Activated T-cell treated with anti-CD3 and anti-CD28 coated beads, Interleukin-2, amount 50 U/mL, for 72 hours (primary cell): ENCODE results near the gene CALR. TPM values are rescaled to one million over a fixed set of nuclear protein-coding genes. Genes with fewer than 3 reads are reported as not detected.
"Not testable (repeated sequence)": the region's sequence is repeated elsewhere in the genome, so short reads cannot be mapped to it uniquely, and the experiment has no call there.

Experiments
- ATAC-seq, 2 donors: fragments of 150-1000 bp; cut with Tn5 transposase; replicated peaks in 1 of 2; 2 replicates each; pipeline ENCODE4 v1.10.0; 2021; ENCODE audit warnings: moderate library complexity in 2 of 2, mild to moderate bottlenecking in 1 of 2
- DNase-seq, 2 donors: peaks; one replicate each; pipeline ENCODE4 v3.0.0; 2021 to 2022; ENCODE audit warnings: mixed read lengths in 1 of 2
- H3K27ac Mint-ChIP-seq: one replicate; pipeline ENCODE4 v1.8.0; 2022; ENCODE audit warnings: mild to moderate bottlenecking, moderate library complexity, mixed read lengths
- H3K27me3 Mint-ChIP-seq: one replicate; pipeline ENCODE4 v1.8.0; 2022; ENCODE audit warnings: low read depth, mixed read lengths
- H3K36me3 Mint-ChIP-seq, 2 donors: one replicate each; pipeline ENCODE4 v1.8.0; 2022; ENCODE audit warnings: mixed read lengths in 2 of 2, mild to moderate bottlenecking in 1 of 2; ENCODE audit not compliant: insufficient read depth in 2 of 2
- H3K4me1 Mint-ChIP-seq: one replicate; pipeline ENCODE4 v1.8.0; 2022; ENCODE audit warnings: low read depth, mixed read lengths
- H3K4me3 Mint-ChIP-seq, 2 donors: one replicate each; pipeline ENCODE4 v1.8.0; 2022; ENCODE audit warnings: mild to moderate bottlenecking in 2 of 2, mixed read lengths in 2 of 2, moderate library complexity in 2 of 2
- H3K9me3 Mint-ChIP-seq, 2 donors: one replicate each; pipeline ENCODE4 v1.8.0; 2022; ENCODE audit warnings: mixed read lengths in 2 of 2
- total RNA-seq, 2 donors: library from RNA; stranded (reverse); gene quantifications; one replicate each; pipeline ENCODE4 v1.2.3, GENCODE V29; 2022

Gene CALR
- total RNA-seq, 2 donors from 2014 or later: 458 to 489 TPM

GRCh38 chr19:12965812-12966135, 27.4 kb downstream of the CALR start:
- no peaks in the 10 kb centered on the region for H3K36me3 Mint-ChIP-seq
- H3K27me3 Mint-ChIP-seq: no peaks in the 10 kb centered on the region
- H3K4me1 Mint-ChIP-seq: peaks cover 24% of the 10 kb centered on the region
- DNase-seq (no peak), ATAC-seq (no peak)
- no peaks in the 10 kb centered on the region for H3K9me3 Mint-ChIP-seq
- H3K27ac Mint-ChIP-seq: no peak overlapping the region
- H3K4me3 Mint-ChIP-seq: peak overlapping the region; percentile 83 to 100

DNA sequence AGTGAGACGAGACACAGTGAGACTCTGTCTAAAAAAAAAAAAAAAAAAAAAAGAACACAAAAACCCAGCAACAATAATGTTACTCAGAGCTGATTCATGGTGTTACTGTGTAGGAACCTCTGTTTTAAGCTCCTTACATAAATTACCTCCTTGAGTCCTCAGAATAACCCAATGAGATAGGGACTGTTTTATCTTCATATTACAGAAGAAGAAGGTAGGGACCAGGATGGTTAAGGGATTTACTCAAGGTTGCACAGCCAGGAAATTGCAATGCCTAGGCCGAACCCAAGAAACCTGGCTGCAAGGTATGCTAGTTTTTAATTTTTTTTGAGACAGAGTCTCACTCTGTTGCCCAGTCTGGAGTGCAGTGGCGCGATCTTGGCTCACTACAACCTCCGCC, 29.5 kb downstream of the CALR start:
- H3K4me1 Mint-ChIP-seq: peaks cover 24% of the 10 kb centered on the region
- ATAC-seq: no peak
- DNase-seq: no peak

GRCh38 chr19:12969292-12969988, 31.0 kb downstream of the CALR start, which contains the start of gene DAND5:
Gene DAND5 (plus strand): TSS chr19:12969576. CDS start chr19:12969661, 85 bp downstream.
- Mint-ChIP-seq H3K4me1 (peaks cover 24% of the 10 kb centered on the region), H3K4me3 (peak within 1 kb of the TSS in 1 of 2 donors; percentile 16), H3K36me3 (no peaks in the 10 kb centered on the region), H3K27ac (no peak within 1 kb of the TSS), H3K27me3 (no peaks in the 10 kb centered on the region), H3K9me3 (no peaks in the 10 kb centered on the region)
- ATAC-seq (no peak), DNase-seq (no peak)

More for the DNA sequence above, 29.5 kb downstream of the CALR start:
- no peak overlapping the region for H3K27ac Mint-ChIP-seq
- H3K27me3 Mint-ChIP-seq: no peaks in the 10 kb centered on the region
- no peaks in the 10 kb centered on the region for H3K36me3 Mint-ChIP-seq
- H3K4me3 Mint-ChIP-seq: no peak overlapping the region
- H3K9me3 Mint-ChIP-seq: no peaks in the 10 kb centered on the region

DNA sequence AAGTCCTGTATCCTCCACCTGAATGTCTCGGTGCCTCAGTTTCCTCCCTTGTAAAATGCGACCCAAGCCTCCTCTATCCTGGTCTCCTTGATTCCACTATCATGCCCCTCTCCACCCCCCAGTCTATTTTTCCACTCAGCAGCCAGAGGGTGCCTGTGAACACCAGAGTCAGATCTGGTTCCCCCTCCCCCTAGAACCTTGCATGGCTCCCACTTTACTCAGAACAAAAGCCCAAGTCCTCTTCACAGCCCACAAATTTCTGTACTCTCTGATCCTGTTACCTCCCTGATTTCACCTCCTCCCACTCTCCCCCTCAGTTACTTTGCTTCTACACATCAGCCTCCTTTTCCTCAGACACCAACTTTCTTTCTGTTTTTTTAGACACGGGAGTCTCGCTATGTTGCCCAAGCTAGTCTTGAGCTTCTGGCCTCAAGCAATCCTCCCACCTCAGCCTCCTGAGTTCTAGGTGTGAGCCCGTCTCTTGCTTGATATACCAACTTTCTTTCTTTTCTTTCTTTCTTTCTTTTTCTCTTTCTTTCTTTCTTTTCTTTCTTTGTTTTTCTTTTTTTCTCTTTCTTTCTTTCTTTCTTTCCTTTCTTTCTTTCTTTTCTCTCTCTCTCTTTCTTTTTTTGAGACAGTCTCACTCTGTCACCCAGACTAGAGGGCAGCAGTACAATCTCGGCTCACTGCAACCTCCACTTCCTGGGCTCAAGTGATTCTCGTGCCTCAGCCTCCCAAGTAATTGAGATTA, 31.8 kb downstream of the CALR start:
- peak in 1 of 2 donors; percentile 12 for ATAC-seq
- Mint-ChIP-seq H3K4me3 (peak overlapping the region in 1 of 2 donors; percentile 16), H3K9me3 (no peaks in the 10 kb centered on the region), H3K4me1 (peaks cover 17% of the 10 kb centered on the region), H3K36me3 (no peaks in the 10 kb centered on the region), H3K27me3 (no peaks in the 10 kb centered on the region), H3K27ac (no peak overlapping the region)
- DNase-seq: no peak

DNA sequence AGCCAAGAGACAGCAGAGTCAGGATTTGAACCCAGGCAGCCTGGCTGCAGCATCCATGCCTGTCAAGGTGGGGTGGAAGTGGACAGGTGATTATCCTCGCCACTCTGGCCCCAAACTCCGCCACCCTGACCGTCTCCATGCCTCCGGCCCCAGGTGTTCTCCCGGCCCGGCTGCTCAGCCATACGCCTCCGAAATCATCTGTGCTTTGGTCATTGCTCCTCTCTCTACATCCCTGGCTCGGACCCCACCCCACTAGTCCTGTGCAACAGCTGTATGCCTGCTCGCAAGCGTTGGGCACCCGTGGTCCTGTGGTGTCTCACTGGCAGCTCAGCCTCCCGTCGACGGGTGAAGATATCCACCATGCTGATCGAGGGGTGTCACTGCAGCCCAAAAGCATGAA, 34.8 kb downstream of the CALR start:
- H3K27ac Mint-ChIP-seq: no peak overlapping the region
- DNase-seq (no peak), ATAC-seq (no peak)
- peaks cover 16% of the 10 kb centered on the region for H3K27me3 Mint-ChIP-seq
- no peaks in the 10 kb centered on the region for H3K9me3 Mint-ChIP-seq
- no peaks in the 10 kb centered on the region for H3K36me3 Mint-ChIP-seq
- H3K4me3 Mint-ChIP-seq: no peak overlapping the region
- peaks cover 17% of the 10 kb centered on the region for H3K4me1 Mint-ChIP-seq

- no peak for ATAC-seq
Measured at GRCh38 chr19:12974301-12975220, 36.2 kb downstream of the CALR start.

GRCh38 chr19:12975221-12975741, 36.9 kb downstream of the CALR start:
- ATAC-seq: no peak
- H3K4me3 Mint-ChIP-seq: no peak overlapping the region
- peaks cover 16% of the 10 kb centered on the region for H3K27me3 Mint-ChIP-seq
- DNase-seq: no peak
- no peak overlapping the region for H3K27ac Mint-ChIP-seq
- H3K4me1 Mint-ChIP-seq: peaks cover 12% of the 10 kb centered on the region
- no peaks in the 10 kb centered on the region for H3K36me3 Mint-ChIP-seq
- H3K9me3 Mint-ChIP-seq: no peaks in the 10 kb centered on the region

More at GRCh38 chr19:12974301-12975220, 36.2 kb downstream of the CALR start:
- Mint-ChIP-seq H3K27ac (no peak overlapping the region), H3K4me3 (no peak overlapping the region), H3K36me3 (no peaks in the 10 kb centered on the region), H3K27me3 (peaks cover 16% of the 10 kb centered on the region), H3K4me1 (peaks cover 17% of the 10 kb centered on the region), H3K9me3 (no peaks in the 10 kb centered on the region)
- DNase-seq: no peak

- not testable (repeated sequence) for H3K4me3 Mint-ChIP-seq, DNase-seq, H3K36me3 Mint-ChIP-seq
Measured at GRCh38 chr19:12976109-12976508, 37.7 kb downstream of the CALR start.

GRCh38 chr19:12979974-12980373, 41.6 kb downstream of the CALR start:
- Mint-ChIP-seq H3K27ac (no peak overlapping the region), H3K4me1 (peaks cover 6% of the 10 kb centered on the region), H3K27me3 (peaks cover 16% of the 10 kb centered on the region), H3K9me3 (no peaks in the 10 kb centered on the region), H3K36me3 (no peaks in the 10 kb centered on the region), H3K4me3 (no peak overlapping the region)
- no peak for ATAC-seq
- no peak for DNase-seq

More at GRCh38 chr19:12976109-12976508, 37.7 kb downstream of the CALR start:
- not testable (repeated sequence) for H3K4me1 Mint-ChIP-seq, ATAC-seq, H3K27ac Mint-ChIP-seq, H3K9me3 Mint-ChIP-seq
- H3K27me3 Mint-ChIP-seq: peaks cover 16% of the 10 kb centered on the region

- Mint-ChIP-seq H3K4me1 (peaks cover 5% of the 10 kb centered on the region), H3K4me3 (no peak overlapping the region), H3K36me3 (no peaks in the 10 kb centered on the region), H3K27me3 (peaks cover 12% of the 10 kb centered on the region), H3K27ac (no peak overlapping the region), H3K9me3 (no peaks in the 10 kb centered on the region)
- ATAC-seq (no peak), DNase-seq (no peak)
Measured at GRCh38 chr19:12982648-12983047, 44.2 kb downstream of the CALR start.

DNA sequence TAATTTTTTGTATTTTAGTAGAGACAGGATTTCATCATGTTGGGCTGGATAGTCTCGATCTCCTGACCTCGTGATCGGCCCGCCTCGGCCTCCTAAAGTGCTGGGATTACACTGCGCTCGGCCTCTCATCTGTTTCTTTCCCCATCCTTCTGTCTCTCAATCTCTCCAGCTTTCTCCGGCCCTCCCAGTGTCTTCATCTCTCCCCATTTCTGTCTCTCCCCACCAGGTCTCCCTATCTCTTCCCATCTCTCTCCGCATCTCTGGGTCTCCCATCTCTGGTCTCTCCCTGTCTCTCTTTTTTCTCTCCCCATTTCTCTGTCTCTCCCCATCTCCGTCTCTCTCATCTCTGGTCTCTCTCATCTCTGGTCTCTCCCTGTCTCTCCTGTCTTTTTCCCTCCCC, 44.7 kb downstream of the CALR start:
- Mint-ChIP-seq H3K4me1 (peaks cover under 1% of the 10 kb centered on the region), H3K36me3 (no peaks in the 10 kb centered on the region), H3K4me3 (no peak overlapping the region), H3K27ac (no peak overlapping the region), H3K9me3 (no peaks in the 10 kb centered on the region), H3K27me3 (peaks cover 7% of the 10 kb centered on the region)
- no peak for ATAC-seq
- no peak for DNase-seq

GRCh38 chr19:12983542-12984142, 45.2 kb downstream of the CALR start:
- peaks cover 6% of the 10 kb centered on the region for H3K27me3 Mint-ChIP-seq
- ATAC-seq (peak; percentile 88 to 90), DNase-seq (peak; percentile 79 to 91)
- H3K27ac Mint-ChIP-seq: no peak overlapping the region
- H3K4me1 Mint-ChIP-seq: no peaks in the 10 kb centered on the region
- H3K4me3 Mint-ChIP-seq: no peak overlapping the region
- no peaks in the 10 kb centered on the region for H3K9me3 Mint-ChIP-seq
- no peaks in the 10 kb centered on the region for H3K36me3 Mint-ChIP-seq
